ENCODE results near the gene GRIK3.

- TF ChIP-seq, protein P1, sequence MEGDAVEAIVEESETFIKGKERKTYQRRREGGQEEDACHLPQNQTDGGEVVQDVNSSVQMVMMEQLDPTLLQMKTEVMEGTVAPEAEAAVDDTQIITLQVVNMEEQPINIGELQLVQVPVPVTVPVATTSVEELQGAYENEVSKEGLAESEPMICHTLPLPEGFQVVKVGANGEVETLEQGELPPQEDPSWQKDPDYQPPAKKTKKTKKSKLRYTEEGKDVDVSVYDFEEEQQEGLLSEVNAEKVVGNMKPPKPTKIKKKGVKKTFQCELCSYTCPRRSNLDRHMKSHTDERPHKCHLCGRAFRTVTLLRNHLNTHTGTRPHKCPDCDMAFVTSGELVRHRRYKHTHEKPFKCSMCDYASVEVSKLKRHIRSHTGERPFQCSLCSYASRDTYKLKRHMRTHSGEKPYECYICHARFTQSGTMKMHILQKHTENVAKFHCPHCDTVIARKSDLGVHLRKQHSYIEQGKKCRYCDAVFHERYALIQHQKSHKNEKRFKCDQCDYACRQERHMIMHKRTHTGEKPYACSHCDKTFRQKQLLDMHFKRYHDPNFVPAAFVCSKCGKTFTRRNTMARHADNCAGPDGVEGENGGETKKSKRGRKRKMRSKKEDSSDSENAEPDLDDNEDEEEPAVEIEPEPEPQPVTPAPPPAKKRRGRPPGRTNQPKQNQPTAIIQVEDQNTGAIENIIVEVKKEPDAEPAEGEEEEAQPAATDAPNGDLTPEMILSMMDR (optimal IDR thresholded peaks at IDR 0.05 in 1 of 3, IDR thresholded peaks at IDR 0.05 in 1 of 3, conservative IDR thresholded peaks at IDR 0.05 in 1 of 3; ENCODE audit: extremely low read depth in 1 of 3, insufficient read depth in 2 of 3, low read length in 3 of 3): no peak
- no peak for TF ChIP-seq EZH2 (IDR thresholded peaks at IDR 0.05; ENCODE audit: low read length)
Measured at GRCh38 chr1:36919491-36920145, 114.7 kb downstream of the GRIK3 start.
